ENCODE measurements around the gene MAP4K5. TPM values are rescaled to one million over a fixed set of nuclear protein-coding genes. Genes with fewer than 3 reads are reported as not detected.

The MAP4K5 gene
- polyA plus RNA-seq, 2 donors = 15.4 to 20.3 TPM

DNA sequence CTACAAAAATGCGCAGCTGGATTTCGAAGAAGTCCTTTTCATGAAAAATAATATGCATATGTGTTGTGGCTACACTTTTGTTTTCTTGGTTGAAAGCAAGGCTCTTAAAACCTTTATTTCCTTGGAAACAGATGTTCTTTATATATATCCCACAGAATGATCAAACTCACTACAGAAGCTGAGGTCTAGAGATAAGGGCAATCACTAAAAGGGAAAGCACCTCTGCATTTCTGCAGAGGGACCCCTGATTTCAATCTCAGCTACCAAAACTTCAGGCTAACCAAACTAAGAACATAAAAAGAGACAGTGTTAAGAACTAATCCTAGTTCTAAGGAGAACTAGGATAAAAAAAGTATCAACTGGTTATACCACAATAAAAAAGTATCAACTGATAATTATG is 70.3 kb downstream of the MAP4K5 start:
- Histone ChIP-seq H3K4me3 (ENCODE audit: low read depth in 1 of 2, low read length in 2 of 2) (no peak overlapping the region), H3K27me3 (ENCODE audit: control insufficient read depth in 1 of 2, insufficient read depth in 2 of 2, low read length in 2 of 2) (no peaks in the 10 kb centered on the region), H3K4me1 (ENCODE audit: control insufficient read depth in 2 of 2, insufficient read depth in 2 of 2, low read length in 1 of 2) (no peaks in the 10 kb centered on the region), H3K36me3 (ENCODE audit: control insufficient read depth in 2 of 2, insufficient read depth in 2 of 2, low read length in 1 of 2) (peaks cover 0 to 7% of the 10 kb centered on the region in 2 donors), H3K9me3 (ENCODE audit: control insufficient read depth in 2 of 2, insufficient read depth in 1 of 2, low read depth in 1 of 2, low read length in 1 of 2) (no peaks in the 10 kb centered on the region), H3K27ac (ENCODE audit: low read depth in 2 of 2, low read length in 1 of 2) (no peak overlapping the region)
- 98 to 99% methylated on average over 2 of the region's 2 CpGs for WGBS, 2 donors

GRCh38 chr14:50453869-50454268 is 78.5 kb downstream of the MAP4K5 start:
- peaks cover 0 to 3% of the 10 kb centered on the region in 2 donors for H3K36me3 ChIP-seq (ENCODE audit: control insufficient read depth in 2 of 2, insufficient read depth in 2 of 2, low read length in 1 of 2)
- 97 to 99% methylated on average over 2 of the region's 2 CpGs for WGBS, 2 donors
- H3K27ac ChIP-seq (ENCODE audit: low read depth in 2 of 2, low read length in 1 of 2) = no peak overlapping the region

DNA sequence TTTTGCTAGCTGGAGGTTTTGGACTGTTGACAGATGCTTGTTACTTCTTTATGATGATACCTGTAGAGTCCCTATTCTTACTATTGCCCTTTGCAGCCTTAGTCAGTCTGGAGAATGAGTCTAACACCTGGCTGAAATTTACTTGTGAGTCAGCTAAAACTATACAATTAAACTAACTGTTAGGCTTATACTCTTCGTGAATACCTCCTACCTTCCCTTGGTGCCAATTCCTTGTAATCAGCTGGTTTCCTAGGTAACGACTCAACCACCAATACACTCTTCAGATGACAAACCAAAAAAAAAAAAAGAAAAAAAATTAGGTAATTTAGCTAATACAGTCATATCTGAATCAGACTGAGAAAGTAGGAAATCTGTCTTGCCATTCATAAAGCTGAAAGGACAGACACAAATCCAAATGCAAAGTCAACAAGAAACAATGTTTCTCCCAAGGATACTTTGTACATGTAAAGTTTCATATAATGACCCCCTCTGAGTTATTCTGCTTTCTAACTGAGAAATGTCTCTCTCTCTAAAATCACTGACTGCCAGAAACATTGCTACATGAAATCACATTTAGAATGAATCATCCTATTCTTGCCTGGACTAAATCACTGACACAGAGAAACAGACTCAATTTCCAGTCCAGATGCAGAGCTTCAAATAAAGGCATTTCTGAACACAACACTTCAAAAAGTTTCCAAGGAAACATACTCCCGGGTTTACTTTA is 79.2 kb downstream of the MAP4K5 start:
- H3K4me3 ChIP-seq (ENCODE audit: low read depth in 1 of 2, low read length in 2 of 2) = no peak overlapping the region
- no peaks in the 10 kb centered on the region for H3K4me1 ChIP-seq (ENCODE audit: control insufficient read depth in 2 of 2, insufficient read depth in 2 of 2, low read length in 1 of 2)
- 35 to 52% methylated on average over 3 of the region's 3 CpGs for WGBS, 2 donors
- H3K9me3 ChIP-seq (ENCODE audit: control insufficient read depth in 2 of 2, insufficient read depth in 1 of 2, low read depth in 1 of 2, low read length in 1 of 2) = no peaks in the 10 kb centered on the region
- no peak overlapping the region for H3K27ac ChIP-seq (ENCODE audit: low read depth in 2 of 2, low read length in 1 of 2)
- H3K36me3 ChIP-seq (ENCODE audit: control insufficient read depth in 2 of 2, insufficient read depth in 2 of 2, low read length in 1 of 2) = peaks cover 0 to 3% of the 10 kb centered on the region in 2 donors
- H3K27me3 ChIP-seq (ENCODE audit: control insufficient read depth in 1 of 2, insufficient read depth in 2 of 2, low read length in 2 of 2) = no peaks in the 10 kb centered on the region

More at GRCh38 chr14:50453869-50454268, 78.5 kb downstream of the MAP4K5 start:
- no peak overlapping the region for H3K4me3 ChIP-seq (ENCODE audit: low read depth in 1 of 2, low read length in 2 of 2)
- H3K9me3 ChIP-seq (ENCODE audit: control insufficient read depth in 2 of 2, insufficient read depth in 1 of 2, low read depth in 1 of 2, low read length in 1 of 2) = no peaks in the 10 kb centered on the region
- H3K27me3 ChIP-seq (ENCODE audit: control insufficient read depth in 1 of 2, insufficient read depth in 2 of 2, low read length in 2 of 2) = no peaks in the 10 kb centered on the region
- H3K4me1 ChIP-seq (ENCODE audit: control insufficient read depth in 2 of 2, insufficient read depth in 2 of 2, low read length in 1 of 2) = no peaks in the 10 kb centered on the region

DNA sequence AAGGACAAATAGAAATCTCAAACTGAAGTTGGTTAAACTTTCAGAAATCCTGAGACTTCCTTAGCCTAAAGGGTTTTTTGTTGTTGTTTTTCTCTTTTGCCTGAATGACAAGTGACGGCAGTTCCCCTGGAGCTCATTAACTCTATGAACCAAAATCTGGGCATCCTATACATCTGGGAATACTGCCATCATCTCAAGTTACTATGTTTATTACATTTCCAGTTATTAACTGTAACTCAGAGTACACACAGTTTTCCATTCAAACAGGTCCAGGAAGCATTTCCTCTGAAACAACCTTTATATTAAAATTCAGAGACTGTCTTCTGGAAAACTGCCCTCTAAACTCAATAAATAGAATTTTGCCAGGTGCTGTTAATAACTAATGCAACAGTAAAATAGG is 80.1 kb downstream of the MAP4K5 start:
- Histone ChIP-seq H3K9me3 (ENCODE audit: control insufficient read depth in 2 of 2, insufficient read depth in 1 of 2, low read depth in 1 of 2, low read length in 1 of 2) (no peaks in the 10 kb centered on the region), H3K36me3 (ENCODE audit: control insufficient read depth in 2 of 2, insufficient read depth in 2 of 2, low read length in 1 of 2) (no peaks in the 10 kb centered on the region), H3K27ac (ENCODE audit: low read depth in 2 of 2, low read length in 1 of 2) (no peak overlapping the region), H3K27me3 (ENCODE audit: control insufficient read depth in 1 of 2, insufficient read depth in 2 of 2, low read length in 2 of 2) (no peaks in the 10 kb centered on the region), H3K4me1 (ENCODE audit: control insufficient read depth in 2 of 2, insufficient read depth in 2 of 2, low read length in 1 of 2) (no peaks in the 10 kb centered on the region), H3K4me3 (ENCODE audit: low read depth in 1 of 2, low read length in 2 of 2) (no peak overlapping the region)
- 74 to 82% methylated on average over 1 of the region's 1 CpG for WGBS, 2 donors

GRCh38 chr14:50451854-50452253 is 80.5 kb downstream of the MAP4K5 start:
- no peaks in the 10 kb centered on the region for H3K27me3 ChIP-seq (ENCODE audit: control insufficient read depth in 1 of 2, insufficient read depth in 2 of 2, low read length in 2 of 2)
- no peaks in the 10 kb centered on the region for H3K9me3 ChIP-seq (ENCODE audit: control insufficient read depth in 2 of 2, insufficient read depth in 1 of 2, low read depth in 1 of 2, low read length in 1 of 2)
- H3K36me3 ChIP-seq (ENCODE audit: control insufficient read depth in 2 of 2, insufficient read depth in 2 of 2, low read length in 1 of 2) = no peaks in the 10 kb centered on the region
- H3K27ac ChIP-seq (ENCODE audit: low read depth in 2 of 2, low read length in 1 of 2) = no peak overlapping the region
- 93 to 94% methylated on average over 6 of the region's 6 CpGs for WGBS, 2 donors
- no peak overlapping the region for H3K4me3 ChIP-seq (ENCODE audit: low read depth in 1 of 2, low read length in 2 of 2)
- H3K4me1 ChIP-seq (ENCODE audit: control insufficient read depth in 2 of 2, insufficient read depth in 2 of 2, low read length in 1 of 2) = no peaks in the 10 kb centered on the region

- Histone ChIP-seq H3K4me3 (ENCODE audit: low read depth in 1 of 2, low read length in 2 of 2) (no peak overlapping the region), H3K9me3 (ENCODE audit: control insufficient read depth in 2 of 2, insufficient read depth in 1 of 2, low read depth in 1 of 2, low read length in 1 of 2) (no peaks in the 10 kb centered on the region), H3K4me1 (ENCODE audit: control insufficient read depth in 2 of 2, insufficient read depth in 2 of 2, low read length in 1 of 2) (no peaks in the 10 kb centered on the region), H3K36me3 (ENCODE audit: control insufficient read depth in 2 of 2, insufficient read depth in 2 of 2, low read length in 1 of 2) (peaks cover 0 to 3% of the 10 kb centered on the region in 2 donors), H3K27me3 (ENCODE audit: control insufficient read depth in 1 of 2, insufficient read depth in 2 of 2, low read length in 2 of 2) (no peaks in the 10 kb centered on the region), H3K27ac (ENCODE audit: low read depth in 2 of 2, low read length in 1 of 2) (no peak overlapping the region)
- 26 to 27% methylated on average over 1 of the region's 1 CpG for WGBS, 2 donors
Measured at GRCh38 chr14:50447461-50447860, 84.9 kb downstream of the MAP4K5 start.

GRCh38 chr14:50434528-50434927 is 97.8 kb downstream of the MAP4K5 start:
- Histone ChIP-seq H3K4me1 (ENCODE audit: control insufficient read depth in 2 of 2, insufficient read depth in 2 of 2, low read length in 1 of 2) (no peaks in the 10 kb centered on the region), H3K27ac (ENCODE audit: low read depth in 2 of 2, low read length in 1 of 2) (no peak overlapping the region), H3K4me3 (ENCODE audit: low read depth in 1 of 2, low read length in 2 of 2) (no peak overlapping the region), H3K27me3 (ENCODE audit: control insufficient read depth in 1 of 2, insufficient read depth in 2 of 2, low read length in 2 of 2) (no peaks in the 10 kb centered on the region), H3K36me3 (ENCODE audit: control insufficient read depth in 2 of 2, insufficient read depth in 2 of 2, low read length in 1 of 2) (peaks cover 1 to 5% of the 10 kb centered on the region in 2 donors), H3K9me3 (ENCODE audit: control insufficient read depth in 2 of 2, insufficient read depth in 1 of 2, low read depth in 1 of 2, low read length in 1 of 2) (peaks cover 0 to 2% of the 10 kb centered on the region in 2 donors)

- Histone ChIP-seq H3K4me1 (ENCODE audit: control insufficient read depth in 2 of 2, insufficient read depth in 2 of 2, low read length in 1 of 2) (no peaks in the 10 kb centered on the region), H3K36me3 (ENCODE audit: control insufficient read depth in 2 of 2, insufficient read depth in 2 of 2, low read length in 1 of 2) (peaks cover 0 to 5% of the 10 kb centered on the region in 2 donors), H3K27me3 (ENCODE audit: control insufficient read depth in 1 of 2, insufficient read depth in 2 of 2, low read length in 2 of 2) (no peaks in the 10 kb centered on the region), H3K4me3 (ENCODE audit: low read depth in 1 of 2, low read length in 2 of 2) (no peak overlapping the region), H3K9me3 (ENCODE audit: control insufficient read depth in 2 of 2, insufficient read depth in 1 of 2, low read depth in 1 of 2, low read length in 1 of 2) (peaks cover 0 to 2% of the 10 kb centered on the region in 2 donors), H3K27ac (ENCODE audit: low read depth in 2 of 2, low read length in 1 of 2) (no peak overlapping the region)
- 100% methylated on average over 1 of the region's 1 CpG for WGBS, 2 donors
Measured at GRCh38 chr14:50432131-50432530, 100.2 kb downstream of the MAP4K5 start.

GRCh38 chr14:50425816-50426215 is 106.6 kb downstream of the MAP4K5 start:
- Histone ChIP-seq H3K27me3 (ENCODE audit: control insufficient read depth in 1 of 2, insufficient read depth in 2 of 2, low read length in 2 of 2) (no peaks in the 10 kb centered on the region), H3K27ac (ENCODE audit: low read depth in 2 of 2, low read length in 1 of 2) (no peak overlapping the region), H3K4me3 (ENCODE audit: low read depth in 1 of 2, low read length in 2 of 2) (no peak overlapping the region), H3K4me1 (ENCODE audit: control insufficient read depth in 2 of 2, insufficient read depth in 2 of 2, low read length in 1 of 2) (no peaks in the 10 kb centered on the region), H3K36me3 (ENCODE audit: control insufficient read depth in 2 of 2, insufficient read depth in 2 of 2, low read length in 1 of 2) (peaks cover 5% of the 10 kb centered on the region in 2 donors), H3K9me3 (ENCODE audit: control insufficient read depth in 2 of 2, insufficient read depth in 1 of 2, low read depth in 1 of 2, low read length in 1 of 2) (no peaks in the 10 kb centered on the region)
- WGBS, 2 donors = 87% methylated on average over 3 of the region's 3 CpGs

DNA sequence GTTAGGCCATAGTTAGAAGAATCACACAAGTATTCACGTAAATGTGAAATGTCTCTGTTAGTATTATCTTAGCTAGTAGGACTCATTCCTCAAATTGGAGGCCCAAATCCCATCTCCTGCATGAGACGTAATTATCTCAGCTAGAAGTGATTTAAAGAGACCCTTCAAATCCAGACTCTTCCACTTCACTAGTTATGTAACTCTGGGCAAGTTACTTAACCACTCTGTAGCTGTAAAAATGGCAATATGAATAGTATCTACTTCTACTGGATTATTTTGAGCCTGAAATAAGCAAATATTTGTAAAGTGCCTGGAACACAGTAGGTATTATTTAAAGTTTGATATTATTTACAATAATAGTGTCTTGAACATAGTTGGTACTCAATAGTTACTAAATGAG is 107.3 kb downstream of the MAP4K5 start:
- 90 to 95% methylated on average over 2 of the region's 2 CpGs for WGBS, 2 donors
- Histone ChIP-seq H3K9me3 (ENCODE audit: control insufficient read depth in 2 of 2, insufficient read depth in 1 of 2, low read depth in 1 of 2, low read length in 1 of 2) (no peaks in the 10 kb centered on the region), H3K4me3 (ENCODE audit: low read depth in 1 of 2, low read length in 2 of 2) (no peak overlapping the region), H3K4me1 (ENCODE audit: control insufficient read depth in 2 of 2, insufficient read depth in 2 of 2, low read length in 1 of 2) (no peaks in the 10 kb centered on the region), H3K27ac (ENCODE audit: low read depth in 2 of 2, low read length in 1 of 2) (no peak overlapping the region), H3K27me3 (ENCODE audit: control insufficient read depth in 1 of 2, insufficient read depth in 2 of 2, low read length in 2 of 2) (no peaks in the 10 kb centered on the region), H3K36me3 (ENCODE audit: control insufficient read depth in 2 of 2, insufficient read depth in 2 of 2, low read length in 1 of 2) (peaks cover 5% of the 10 kb centered on the region in 2 donors)

All from esophagus (tissue), 2 donors.